GM11168 (cell line): ENCODE data around the gene CFAP91.

Experiments
- in situ Hi-C: fragments of 300-500 bp; cut with MboI; formaldehyde crosslinking; loops from one replicate; pipeline ENCODE4 v1.12.0; 2022; ENCODE audit warnings: low sequenced_read_pairs; ENCODE audit not compliant: unreplicated experiment

CFAP91 gene

GRCh38 chr3:119676771-119677640 is 25.8 kb upstream of the CFAP91 start, which contains the start of gene COX17:
TSS of gene COX17 (minus strand) at chr3:119677406. CDS start at chr3:119677310, 96 bp downstream.
- in situ Hi-C loops = loop anchor here (25.0 kb wide), 1 partner anchor 390 kb away; the partner anchor contains the start of gene ARHGAP31

GRCh38 chr3:119677641-119677934 is 25.2 kb upstream of the CFAP91 start:
- in situ Hi-C loops = loop anchor here (25.0 kb wide), 1 partner anchor 390 kb away; the partner anchor contains the start of gene ARHGAP31

DNA sequence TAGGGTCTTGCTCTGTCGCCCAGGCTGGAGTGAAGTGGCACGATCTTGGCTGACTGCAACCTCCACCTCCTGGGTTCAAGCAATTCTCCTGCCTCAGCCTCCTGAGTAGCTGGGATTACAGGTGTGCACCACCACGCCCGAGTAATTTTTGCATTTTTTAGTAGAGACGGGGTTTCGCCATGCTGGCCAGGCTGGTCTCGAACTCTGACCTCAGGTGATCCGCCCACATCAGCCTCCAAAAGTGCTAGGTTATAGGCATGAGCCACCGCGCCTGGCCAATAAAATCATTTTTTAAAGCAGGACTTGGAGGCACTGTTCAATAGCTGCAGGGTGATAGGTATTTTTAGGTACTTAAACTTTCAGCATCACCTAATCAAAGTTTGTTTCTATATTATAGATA is 24.6 kb upstream of the CFAP91 start:
- in situ Hi-C loops = loop anchor here (25.0 kb wide), 1 partner anchor 391 kb away; the partner anchor contains the start of gene ARHGAP31

- in situ Hi-C loops = loop anchor here (25.0 kb wide), 1 partner anchor 393 kb away; the partner anchor contains the start of gene ARHGAP31
Observed at GRCh38 chr3:119679874-119680273, 22.9 kb upstream of the CFAP91 start.

- in situ Hi-C loops = loop anchor here (25.0 kb wide), 1 partner anchor 394 kb away; the partner anchor contains the start of gene ARHGAP31
Observed at GRCh38 chr3:119681279-119681678, 21.5 kb upstream of the CFAP91 start.

DNA sequence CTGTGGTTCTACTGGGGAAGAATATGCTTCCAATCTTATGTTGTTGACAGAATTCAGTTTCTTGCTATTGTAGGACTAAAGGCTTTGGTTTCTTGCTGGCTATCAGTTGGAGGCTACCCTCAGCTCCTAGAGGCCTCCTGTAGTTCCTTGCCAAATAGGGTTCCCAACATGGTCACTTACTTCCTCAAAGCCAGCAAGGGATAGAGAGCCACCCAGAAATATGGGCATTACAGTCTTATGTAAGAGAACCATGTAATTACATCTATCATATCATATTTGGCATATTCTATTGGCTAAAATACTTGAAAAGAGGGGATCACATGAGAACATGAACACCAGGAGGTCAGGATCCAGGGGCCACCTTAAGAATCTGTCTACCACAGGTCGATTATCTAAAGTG is 19.4 kb upstream of the CFAP91 start:
- in situ Hi-C loops = loop anchor here (25.0 kb wide), 1 partner anchor 396 kb away; the partner anchor contains the start of gene ARHGAP31

DNA sequence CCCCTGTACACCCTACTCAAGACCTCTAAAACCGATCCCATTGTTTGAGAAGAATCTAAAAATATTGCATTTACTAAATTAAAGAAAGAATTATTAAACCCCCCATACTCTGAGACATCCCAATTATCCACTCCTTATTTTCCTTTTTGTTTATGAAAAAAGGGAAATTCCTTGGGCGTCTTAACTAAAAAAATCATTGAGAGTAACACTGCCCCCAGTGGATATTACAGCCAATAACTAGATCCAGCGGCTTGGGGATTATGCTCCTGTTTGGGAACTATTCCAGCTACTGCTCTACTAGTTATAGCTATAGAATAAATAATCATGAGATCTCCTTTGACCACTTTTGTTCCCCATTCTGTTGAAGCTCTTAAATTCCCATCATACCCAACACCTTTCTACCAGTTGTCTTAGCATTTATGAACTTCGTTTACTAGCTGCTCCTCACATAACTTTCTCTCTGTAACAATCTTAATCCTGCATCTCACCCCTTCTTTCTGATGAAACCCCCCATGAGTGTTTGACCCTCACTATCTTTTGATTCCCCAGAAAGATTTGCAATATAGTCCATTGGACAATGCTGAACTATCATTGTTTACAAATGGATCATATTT is 12.7 kb upstream of the CFAP91 start:
- in situ Hi-C loops = loop anchor here (25.0 kb wide), 1 partner anchor 403 kb away; the partner anchor contains the start of gene ARHGAP31

- in situ Hi-C loops = loop anchor here (25.0 kb wide), 1 partner anchor 408 kb away; the partner anchor contains the start of gene ARHGAP31
Observed at GRCh38 chr3:119695480-119695879, 7.3 kb upstream of the CFAP91 start.

GRCh38 chr3:119697394-119697793 is 5.4 kb upstream of the CFAP91 start:
- in situ Hi-C loops = loop anchor here (25.0 kb wide), 1 partner anchor 410 kb away; the partner anchor contains the start of gene ARHGAP31

DNA sequence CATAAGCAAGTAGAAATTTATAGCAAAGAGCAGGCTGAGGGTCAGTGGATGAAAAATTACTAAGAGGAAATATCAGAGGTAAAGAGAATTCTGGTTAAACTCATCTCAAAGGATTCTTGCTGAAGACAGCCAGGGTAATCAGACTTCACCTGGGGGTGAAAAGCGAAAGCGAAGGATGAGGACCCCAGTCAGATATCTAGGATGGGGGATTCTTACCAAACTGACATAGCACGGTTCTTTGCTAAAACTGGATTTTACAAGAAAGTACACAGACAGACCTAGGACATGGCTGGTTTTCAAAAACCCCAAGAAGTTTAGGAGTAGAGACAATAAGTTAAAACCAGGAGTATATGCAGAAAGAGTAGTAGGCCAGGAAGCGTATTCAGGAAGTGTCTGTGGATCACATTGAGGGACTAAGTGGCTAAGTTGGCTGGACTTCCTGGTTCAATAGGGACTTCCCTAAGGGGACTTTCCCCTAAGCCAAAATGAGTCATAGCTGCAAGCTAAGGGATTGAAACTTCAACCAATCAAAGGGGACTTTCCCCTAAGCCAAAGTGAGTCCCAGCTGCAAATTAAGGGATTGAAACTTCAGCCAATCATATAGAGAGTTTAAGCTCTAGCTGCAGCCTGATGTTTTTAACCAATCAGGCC is 2.4 kb upstream of the CFAP91 start:
- in situ Hi-C loops = no loop called here

DNA sequence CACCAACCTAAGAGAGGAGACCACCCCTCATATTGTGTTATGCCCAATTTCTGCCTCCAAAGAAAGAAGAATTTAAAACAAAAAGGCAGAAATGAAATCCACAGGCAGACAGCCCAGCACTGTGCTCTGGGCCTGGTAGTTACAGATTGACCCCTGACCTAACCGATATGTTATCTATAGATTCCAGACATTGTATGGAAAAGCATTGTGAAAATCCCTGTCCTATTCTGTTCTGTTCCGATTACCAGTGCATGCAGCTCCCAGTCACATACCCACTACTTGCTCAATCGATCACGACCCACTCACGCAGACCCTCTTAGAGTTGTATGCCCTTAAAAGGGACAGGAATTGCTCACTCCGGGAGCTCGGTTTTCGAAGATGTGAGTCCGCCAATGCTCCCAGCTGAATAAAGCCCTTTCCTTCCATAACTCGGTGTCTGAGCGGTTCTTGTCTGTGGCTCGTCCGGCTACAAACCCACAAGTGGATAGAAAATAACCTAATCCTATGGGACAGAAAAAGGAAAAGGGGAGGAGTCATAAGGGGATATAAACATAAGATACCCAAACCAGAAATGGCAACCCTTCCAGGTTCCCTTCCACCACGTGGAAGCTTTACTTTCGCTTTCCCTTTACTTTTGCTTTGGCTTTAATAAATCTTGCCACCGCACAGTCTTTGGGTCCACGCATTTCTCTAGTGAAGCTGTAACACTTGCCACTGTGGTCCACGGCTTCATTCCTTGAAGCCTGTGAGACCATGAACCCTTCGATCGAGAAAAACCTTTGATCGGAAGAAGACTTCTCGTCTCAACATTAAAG is 1.7 kb upstream of the CFAP91 start:
- in situ Hi-C loops = no loop called here

DNA sequence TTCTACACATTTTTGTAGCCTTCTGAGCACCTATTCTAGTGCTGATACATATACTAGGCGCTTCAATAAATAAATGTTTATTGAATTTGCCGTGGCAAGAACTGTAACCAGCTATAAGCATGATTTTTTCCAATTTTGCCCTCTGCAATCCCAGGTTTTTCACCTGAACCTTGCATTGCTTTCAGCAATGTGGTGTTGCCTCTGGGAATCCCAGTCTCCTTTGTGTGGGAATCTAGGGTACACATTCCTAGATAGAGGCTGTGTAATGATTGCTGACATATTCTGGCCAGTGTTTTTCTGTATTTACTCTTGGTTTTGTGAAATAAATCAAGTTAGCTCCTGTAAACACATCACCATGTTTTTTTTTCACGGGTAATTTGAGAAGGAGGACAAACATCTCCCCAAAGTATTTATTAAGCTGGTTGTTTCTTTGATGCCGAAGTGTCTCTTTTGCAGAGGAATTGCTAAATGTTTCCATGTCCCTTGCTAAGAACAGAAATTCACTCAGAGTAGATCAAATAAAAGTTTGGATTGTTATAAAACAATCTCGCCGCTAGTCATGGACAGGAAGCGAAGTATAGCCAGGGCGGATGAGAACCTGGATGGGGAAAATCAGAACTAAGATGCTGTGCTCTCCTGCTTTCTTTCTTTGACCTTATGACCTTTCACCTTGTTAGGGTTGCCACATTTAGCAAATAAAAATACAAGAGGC is 1.2 kb downstream of the CFAP91 start:
- in situ Hi-C loops = no loop called here

GRCh38 chr3:119715105-119715504 is 12.3 kb downstream of the CFAP91 start:
- in situ Hi-C loops = no loop called here

DNA sequence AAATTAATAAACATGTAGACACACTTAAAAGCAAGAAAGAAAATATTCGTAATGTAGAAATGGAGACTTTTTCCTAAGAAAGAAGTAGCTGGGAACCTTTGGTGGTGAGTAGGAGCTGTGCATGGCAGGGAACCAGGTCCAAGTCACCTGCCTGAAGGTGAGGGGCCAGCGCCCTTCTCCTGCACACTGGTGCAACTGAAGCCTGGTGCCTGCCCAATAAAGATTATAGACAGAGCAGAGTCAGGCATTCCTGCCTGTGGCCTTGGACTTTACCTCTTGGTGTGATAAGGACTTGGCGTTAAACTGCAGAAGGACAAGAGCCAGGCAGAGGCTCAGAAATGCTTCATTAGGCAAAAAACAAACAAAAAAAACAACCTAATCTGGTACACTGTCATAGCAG is 14.2 kb downstream of the CFAP91 start:
- in situ Hi-C loops = no loop called here

- in situ Hi-C loops = no loop called here
Observed at GRCh38 chr3:119717520-119717919, 14.7 kb downstream of the CFAP91 start.

GRCh38 chr3:119723022-119723421 is 20.2 kb downstream of the CFAP91 start:
- in situ Hi-C loops = no loop called here

- in situ Hi-C loops = no loop called here
Observed at GRCh38 chr3:119726909-119727308, 24.1 kb downstream of the CFAP91 start.

- in situ Hi-C loops = no loop called here
Observed at GRCh38 chr3:119729996-119730395, 27.2 kb downstream of the CFAP91 start.
